ENCODE measurements around the gene SLC31A1. TPM values are rescaled to one million over a fixed set of nuclear protein-coding genes. Genes with fewer than 3 reads are reported as not detected.

SLC31A1 gene
- total RNA-seq, 1 donor from 2014 or later, result 28.5 TPM

DNA sequence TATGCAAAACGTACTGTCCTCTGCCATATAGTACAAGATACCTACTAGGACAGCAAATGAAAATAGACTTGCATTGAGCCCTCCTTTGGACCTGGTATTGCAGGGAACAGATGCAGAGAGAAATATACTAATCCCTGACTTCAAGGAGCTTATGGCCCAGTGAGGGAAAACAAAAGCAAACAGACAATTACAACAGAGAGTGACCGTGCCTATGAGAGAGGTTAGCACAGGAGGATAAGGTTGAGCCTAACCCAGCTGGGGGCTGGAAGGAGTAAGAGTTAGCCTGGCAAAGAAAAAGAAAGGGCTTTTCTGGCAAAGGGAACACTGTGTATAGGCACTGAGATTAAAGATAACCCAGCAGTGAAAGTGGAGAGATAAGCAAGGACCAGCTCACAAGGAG lies 48.5 kb downstream of the SLC31A1 start:
- no peak overlapping the region for H3K4me3 Mint-ChIP-seq (ENCODE audit: low read depth)
- peaks cover 15% of the 10 kb centered on the region for H3K36me3 Mint-ChIP-seq (ENCODE audit: insufficient read depth)
- no peak overlapping the region for H3K27ac Mint-ChIP-seq
- peaks cover 5% of the 10 kb centered on the region for H3K4me1 Mint-ChIP-seq (ENCODE audit: low read depth)
- DNase-seq (ENCODE audit: low spot score, unreplicated experiment), result no peak
- H3K9me3 Mint-ChIP-seq (ENCODE audit: low read depth), result no peaks in the 10 kb centered on the region
- TF ChIP-seq, protein P1, sequence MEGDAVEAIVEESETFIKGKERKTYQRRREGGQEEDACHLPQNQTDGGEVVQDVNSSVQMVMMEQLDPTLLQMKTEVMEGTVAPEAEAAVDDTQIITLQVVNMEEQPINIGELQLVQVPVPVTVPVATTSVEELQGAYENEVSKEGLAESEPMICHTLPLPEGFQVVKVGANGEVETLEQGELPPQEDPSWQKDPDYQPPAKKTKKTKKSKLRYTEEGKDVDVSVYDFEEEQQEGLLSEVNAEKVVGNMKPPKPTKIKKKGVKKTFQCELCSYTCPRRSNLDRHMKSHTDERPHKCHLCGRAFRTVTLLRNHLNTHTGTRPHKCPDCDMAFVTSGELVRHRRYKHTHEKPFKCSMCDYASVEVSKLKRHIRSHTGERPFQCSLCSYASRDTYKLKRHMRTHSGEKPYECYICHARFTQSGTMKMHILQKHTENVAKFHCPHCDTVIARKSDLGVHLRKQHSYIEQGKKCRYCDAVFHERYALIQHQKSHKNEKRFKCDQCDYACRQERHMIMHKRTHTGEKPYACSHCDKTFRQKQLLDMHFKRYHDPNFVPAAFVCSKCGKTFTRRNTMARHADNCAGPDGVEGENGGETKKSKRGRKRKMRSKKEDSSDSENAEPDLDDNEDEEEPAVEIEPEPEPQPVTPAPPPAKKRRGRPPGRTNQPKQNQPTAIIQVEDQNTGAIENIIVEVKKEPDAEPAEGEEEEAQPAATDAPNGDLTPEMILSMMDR (IDR thresholded peaks at IDR 0.05; ENCODE audit: unreplicated experiment), result no peak
- no peaks in the 10 kb centered on the region for H3K27me3 Mint-ChIP-seq

DNA sequence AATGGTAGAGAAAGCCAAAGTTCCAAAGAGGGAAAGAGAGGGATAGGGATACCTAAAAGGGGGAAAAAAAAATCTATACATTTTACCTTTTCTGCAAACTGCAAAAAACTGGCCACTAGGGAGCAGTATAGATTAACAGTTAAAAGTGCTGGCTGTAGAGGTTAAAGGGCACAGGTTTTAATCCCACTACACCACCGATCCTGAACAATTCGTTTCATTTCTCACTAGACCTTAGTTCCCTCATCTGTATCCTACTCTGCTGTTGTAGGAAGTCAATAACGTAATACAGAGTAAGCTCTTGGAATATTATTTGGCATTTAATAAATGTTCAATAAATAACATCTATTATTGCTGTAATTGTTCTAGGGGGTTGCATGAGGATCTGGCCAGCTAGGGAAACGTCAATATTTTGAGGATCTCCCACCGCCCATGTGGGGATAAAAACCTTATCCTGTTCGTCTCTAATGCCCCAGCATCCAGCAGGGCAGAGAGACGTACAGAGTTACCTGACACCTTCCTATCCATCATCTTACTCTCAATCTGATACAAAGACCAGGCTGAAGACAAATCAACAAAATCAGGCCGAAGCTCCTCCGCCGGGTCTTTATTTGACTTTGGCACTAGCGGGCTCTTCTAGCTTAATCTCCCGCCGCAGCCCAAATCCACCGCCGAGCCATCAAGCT lies 53.3 kb downstream of the SLC31A1 start:
- Mint-ChIP-seq H3K9me3 (ENCODE audit: low read depth) (no peaks in the 10 kb centered on the region), H3K4me1 (ENCODE audit: low read depth) (peaks cover 8% of the 10 kb centered on the region), H3K4me3 (ENCODE audit: low read depth) (no peak overlapping the region), H3K27me3 (no peaks in the 10 kb centered on the region), H3K27ac (no peak overlapping the region), H3K36me3 (ENCODE audit: insufficient read depth) (peaks cover 13% of the 10 kb centered on the region)
- TF ChIP-seq, protein P1 (IDR thresholded peaks at IDR 0.05; ENCODE audit: unreplicated experiment), result peak; percentile 82
- DNase-seq (ENCODE audit: low spot score, unreplicated experiment), result peak; percentile 22

DNA sequence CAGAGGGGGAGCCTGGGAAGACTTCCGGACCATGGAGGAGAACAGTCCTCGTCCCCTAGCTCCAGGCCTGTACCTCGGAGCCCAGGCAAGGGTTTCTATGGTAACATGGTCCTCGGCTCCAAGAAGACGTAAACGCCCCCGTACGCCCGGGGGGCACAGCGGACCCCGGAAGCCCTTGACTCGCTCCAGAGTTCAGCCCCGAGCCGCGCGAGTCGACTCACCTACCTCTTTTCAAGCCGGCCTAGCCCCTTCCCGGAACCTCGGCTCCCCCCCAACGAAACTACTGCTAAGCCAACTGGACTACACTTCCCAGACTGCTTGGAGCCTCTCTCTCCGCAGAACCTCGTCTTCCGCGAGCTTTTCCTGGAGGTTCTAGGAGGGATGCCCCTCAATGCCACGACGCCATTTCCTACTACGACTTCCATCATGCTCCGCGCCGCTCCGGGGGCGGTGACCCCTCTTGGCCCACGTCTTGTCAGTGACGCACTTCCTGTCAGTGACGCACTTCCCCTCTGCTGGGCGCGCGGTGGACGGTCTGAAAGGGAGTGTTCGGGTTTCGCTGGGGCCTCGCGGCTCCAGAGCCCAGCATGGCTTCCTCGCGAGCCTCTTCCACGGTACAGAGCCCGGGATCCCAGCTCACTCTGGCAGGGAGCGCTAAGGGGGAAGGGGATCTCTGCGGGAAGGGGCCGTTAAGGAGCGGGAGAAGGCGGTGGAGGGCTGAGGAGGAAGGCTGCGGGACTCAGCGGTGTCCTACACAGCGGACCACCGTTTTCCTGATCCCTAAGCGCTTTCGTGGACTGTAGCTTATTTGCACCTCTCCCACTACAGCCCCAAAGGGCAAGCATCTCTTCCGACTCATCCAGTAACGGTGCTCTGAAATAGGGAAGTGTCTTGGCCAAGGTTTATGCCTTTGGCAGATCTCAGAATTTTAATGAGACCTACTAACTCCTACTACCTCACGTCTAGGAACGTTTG lies 54.1 kb downstream of the SLC31A1 start, which contains the start of the genes CDC26 and PRPF4:
TSS of gene CDC26 (minus strand) at position 416 of the 975 bp plus-strand sequence. CDS start 3,065 bp downstream, outside the sequence.
TSS of gene PRPF4 (plus strand) at position 502 of the 975 bp plus-strand sequence. CDS start at position 588, 86 bp downstream.
- Mint-ChIP-seq H3K9me3 (ENCODE audit: low read depth) (no peaks in the 10 kb centered on the region), H3K4me3 (ENCODE audit: low read depth) (no peak within 1 kb of the TSS), H3K27ac (no peak within 1 kb of the TSS), H3K27me3 (no peaks in the 10 kb centered on the region), H3K36me3 (ENCODE audit: insufficient read depth) (peaks cover 19% of the 10 kb centered on the region), H3K4me1 (ENCODE audit: low read depth) (peaks cover 8% of the 10 kb centered on the region)
- TF ChIP-seq, protein P1 (IDR thresholded peaks at IDR 0.05; ENCODE audit: unreplicated experiment), result no peak
- peak; percentile 89 for DNase-seq (ENCODE audit: low spot score, unreplicated experiment)

DNA sequence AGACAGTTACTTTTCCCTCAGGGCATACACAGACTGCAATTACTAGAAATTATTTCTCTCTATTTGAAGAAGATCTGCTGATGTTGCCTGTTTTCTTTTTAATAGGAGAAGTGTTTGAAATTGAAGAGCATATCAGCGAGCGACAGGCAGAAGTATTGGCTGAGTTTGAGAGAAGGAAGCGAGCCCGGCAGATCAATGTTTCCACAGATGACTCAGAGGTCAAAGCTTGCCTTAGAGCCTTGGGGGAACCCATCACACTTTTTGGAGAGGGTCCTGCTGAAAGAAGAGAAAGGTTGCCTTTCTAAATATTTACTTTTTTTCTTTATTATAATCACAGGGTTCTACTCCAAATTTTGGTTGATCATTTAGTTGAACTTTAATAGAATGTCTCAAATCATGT lies 57.5 kb downstream of the SLC31A1 start:
- H3K4me3 Mint-ChIP-seq (ENCODE audit: low read depth), result no peak overlapping the region
- DNase-seq (ENCODE audit: low spot score, unreplicated experiment), result no peak
- no peak overlapping the region for H3K27ac Mint-ChIP-seq
- H3K36me3 Mint-ChIP-seq (ENCODE audit: insufficient read depth), result peaks cover 20% of the 10 kb centered on the region
- TF ChIP-seq, protein P1 (IDR thresholded peaks at IDR 0.05; ENCODE audit: unreplicated experiment), result no peak
- no peaks in the 10 kb centered on the region for H3K9me3 Mint-ChIP-seq (ENCODE audit: low read depth)
- peaks cover 8% of the 10 kb centered on the region for H3K4me1 Mint-ChIP-seq (ENCODE audit: low read depth)
- no peaks in the 10 kb centered on the region for H3K27me3 Mint-ChIP-seq

DNA sequence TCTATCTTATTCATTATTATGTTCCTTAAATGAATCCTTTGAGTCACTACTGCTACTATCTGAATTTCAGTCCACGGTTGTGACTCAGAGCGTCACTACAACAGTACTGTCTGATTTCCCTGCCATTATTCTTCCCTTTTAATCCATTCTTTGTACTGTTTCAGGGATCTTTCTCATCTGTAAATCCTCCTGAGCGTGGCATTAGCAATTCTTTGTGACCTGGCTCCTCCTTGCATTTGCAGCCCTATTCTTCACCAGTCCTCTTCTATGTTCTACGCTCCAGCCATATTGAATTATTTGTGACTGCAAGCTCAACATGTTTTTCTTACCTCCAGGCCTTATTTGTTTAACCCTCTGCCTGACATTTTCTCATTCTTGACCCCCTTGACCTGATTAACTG lies 60.0 kb downstream of the SLC31A1 start:
- TF ChIP-seq, protein P1 (IDR thresholded peaks at IDR 0.05; ENCODE audit: unreplicated experiment), result no peak
- DNase-seq (ENCODE audit: low spot score, unreplicated experiment), result no peak
- Mint-ChIP-seq H3K4me3 (ENCODE audit: low read depth) (no peak overlapping the region), H3K4me1 (ENCODE audit: low read depth) (peaks cover 3% of the 10 kb centered on the region), H3K9me3 (ENCODE audit: low read depth) (no peaks in the 10 kb centered on the region), H3K36me3 (ENCODE audit: insufficient read depth) (peaks cover 25% of the 10 kb centered on the region), H3K27me3 (no peaks in the 10 kb centered on the region), H3K27ac (peak overlapping the region; percentile 26)
